Heart left ventricle (tissue), 13 donors: ENCODE results near the gene PRTG.

Experiments used
- CTCF ChIP-seq, 12 donors: fragments of 200-600 bp; sonication (generic) in 4 of 12; IDR thresholded peaks; one replicate each; pipeline versions ENCODE4 v1.5.0 to v1.8.0; 2018 to 2022; ENCODE audit warnings: antibody characterized with exemption in 12 of 12, mild to moderate bottlenecking in 5 of 12
- POLR2A ChIP-seq, 2 donors: fragments of 450-650 bp; IDR thresholded peaks; one replicate each; pipeline ENCODE4 v1.6.1; 2017; ENCODE audit warnings: antibody characterized with exemption in 2 of 2, mild to moderate bottlenecking in 2 of 2, moderate library complexity in 2 of 2
- donor health status: ischemic (EF 13 %, LVEDD 7.1; RV severe dilation, severe dysfunction).
- donor health status: DM: no; HTN: yes; CAD: no.
- donor health status: DM: no; HTN: no; CAD: no.
- donor health status: ischemic (EF 25% LVEDD 6.9; RV normal size, moderate dysfunction).
- donor health status: ischemic (EF 25% LVEDD 5.7; RV mildly dilated, moderate dysfunction).
- donor health status: ischemic (EF 35%, LVEDD 5.7; RV mildly dilated, moderate dysfunction).
- donor health status: nonischemic (EF 11% LVEDD 7.7; RV severe dilation, severe dysfunction).
- donor health status: DM: yes; HTN: yes; CAD: no.
- donor health status: PGD.
- donor health status: ischemic (EF 29% LVEDD 5.4; RV normal size, mild dysfunction).
- donor health status: nonischemic (EF 23%, LVEDD 6.1; RV moderate dilation, normal function).

GRCh38 chr15:55770806-55771205, 27.9 kb upstream of the PRTG start:
- TF ChIP-seq CTCF (IDR thresholded peaks at IDR 0.05) (no peak), POLR2A (IDR thresholded peaks at IDR 0.05) (no peak)
